Endodermal cell (in vitro differentiated cells): ENCODE results near the gene PLCB4. TPM values are rescaled to one million over a fixed set of nuclear protein-coding genes. Genes with fewer than 3 reads are reported as not detected.
A peak's percentile ranks its signal among the peaks of the same experiment; 100 is the strongest.

Source experiments
- DNase-seq: peaks from one replicate; pipeline ENCODE4 v3.0.0-alpha.2; 2017
- H3K27ac ChIP-seq: 2 replicates; pipeline ENCODE4 v1.5.1; 2013; ENCODE audit warnings: mild to moderate bottlenecking, low read depth, low read length, moderate library complexity
- H3K27me3 ChIP-seq: 2 replicates; pipeline ENCODE4 v1.6.1; 2013; ENCODE audit warnings: mild to moderate bottlenecking, low read length, moderate library complexity; ENCODE audit not compliant: insufficient read depth, control insufficient read depth, poor library complexity, severe bottlenecking
- H3K36me3 ChIP-seq: 2 replicates; pipeline ENCODE4 v1.7.0; 2013; ENCODE audit warnings: mild to moderate bottlenecking, low read length, moderate library complexity; ENCODE audit not compliant: control insufficient read depth, insufficient read depth
- H3K4me1 ChIP-seq: one replicate; pipeline ENCODE4 v1.7.0; 2013; ENCODE audit warnings: low read length; ENCODE audit not compliant: control insufficient read depth, insufficient read depth
- H3K4me3 ChIP-seq: 2 replicates; pipeline ENCODE4 v1.5.1; 2013; ENCODE audit warnings: mild to moderate bottlenecking, low read length, moderate library complexity
- H3K9ac ChIP-seq: 2 replicates; pipeline ENCODE4 v1.6.1; 2013; ENCODE audit warnings: mild to moderate bottlenecking, low read length, moderate library complexity; ENCODE audit not compliant: poor library complexity, severe bottlenecking; ENCODE audit errors: extremely low read depth
- H3K9me3 ChIP-seq: 2 replicates; pipeline ENCODE4 v1.6.1; 2013; ENCODE audit warnings: mild to moderate bottlenecking, low read length, moderate library complexity; ENCODE audit not compliant: control insufficient read depth
- H3K27ac Mint-ChIP-seq: 2 replicates; pipeline ENCODE4 v1.8.0; 2020; ENCODE audit warnings: mixed read lengths
- H3K27me3 Mint-ChIP-seq: 2 replicates; pipeline ENCODE4 v1.8.0; 2021; ENCODE audit warnings: mild to moderate bottlenecking, mixed read lengths; ENCODE audit not compliant: insufficient read depth
- H3K36me3 Mint-ChIP-seq: 2 replicates; pipeline ENCODE4 v1.8.0; 2020; ENCODE audit warnings: low read depth, mixed read lengths
- H3K4me1 Mint-ChIP-seq: 2 replicates; pipeline ENCODE4 v1.8.0; 2020; ENCODE audit warnings: mixed read lengths
- H3K4me3 Mint-ChIP-seq: 2 replicates; pipeline ENCODE4 v1.8.0; 2020; ENCODE audit warnings: mild to moderate bottlenecking, moderate library complexity, mixed read lengths
- H3K9me3 Mint-ChIP-seq: 2 replicates; pipeline ENCODE4 v1.8.0; 2020; ENCODE audit warnings: mild to moderate bottlenecking, mixed read lengths
- CTCF ChIP-seq: fragments of 200-600 bp; sonication (generic); conservative IDR thresholded peaks from 2 replicates; pipeline ENCODE4 v1.5.0; 2021; ENCODE audit warnings: antibody characterized with exemption, mild to moderate bottlenecking
- WGBS, 2 experiments: methylation state at CpG; one replicate each; pipeline versions ENCODE4 v1.1.5 to v1.1.7; 2013; ENCODE audit warnings: missing lambda C conversion rate in 2 of 2, mixed read lengths in 1 of 2; ENCODE audit not compliant: insufficient coverage in 1 of 2, insufficient read length in 1 of 2; 5-methylcytosine and 5-hydroxymethylcytosine counted together
- total RNA-seq, 2 donors: library from RNA; stranded (reverse); fragmentation: NEBNext Ultra II Directional in 1 of 2; extraction: Animal tissue kit (Norgen Biotek cat#: 25700) in 1 of 2; gene quantifications; 2 replicates in 1 of 2; 3 replicates in 1 of 2; pipeline ENCODE4 v1.2.1, GENCODE V29; 2021

The PLCB4 gene
- total RNA-seq, 2 donors from 2014 or later, result 14.4 to 14.6 TPM

- Histone ChIP-seq H3K4me3 (no peak overlapping the region), H3K27me3 (no peaks in the 10 kb centered on the region), H3K9me3 (no peaks in the 10 kb centered on the region), H3K36me3 (no peaks in the 10 kb centered on the region), H3K27ac (no peak overlapping the region), H3K4me1 (no peaks in the 10 kb centered on the region), H3K9ac (no peak overlapping the region)
- TF ChIP-seq CTCF, result peak; percentile 18
- Mint-ChIP-seq H3K27me3 (no peaks in the 10 kb centered on the region), H3K4me3 (no peak overlapping the region), H3K36me3 (no peaks in the 10 kb centered on the region), H3K4me1 (no peaks in the 10 kb centered on the region), H3K9me3 (no peaks in the 10 kb centered on the region), H3K27ac (no peak overlapping the region)
- WGBS, 2 experiments, result 92% methylated on average over 1 of the region's 2 CpGs; no CpG with 5 or more reads in 1 of the 2 experiments
- no peak for DNase-seq
Measured at GRCh38 chr20:9099372-9099771, 30.5 kb downstream of the PLCB4 start.

- H3K36me3 ChIP-seq, result no peaks in the 10 kb centered on the region
- Mint-ChIP-seq H3K4me1 (no peaks in the 10 kb centered on the region), H3K27me3 (no peaks in the 10 kb centered on the region), H3K27ac (no peak overlapping the region), H3K9me3 (no peaks in the 10 kb centered on the region), H3K36me3 (no peaks in the 10 kb centered on the region), H3K4me3 (no peak overlapping the region)
- no peak overlapping the region for H3K9ac ChIP-seq
- no peaks in the 10 kb centered on the region for H3K9me3 ChIP-seq
- no peaks in the 10 kb centered on the region for H3K4me1 ChIP-seq
- H3K4me3 ChIP-seq, result no peak overlapping the region
- DNase-seq, result no peak
- H3K27me3 ChIP-seq, result no peaks in the 10 kb centered on the region
- H3K27ac ChIP-seq, result no peak overlapping the region
- no peak for TF ChIP-seq CTCF
- 93 to 98% methylated on average over 6 to 9 of the region's 9 CpGs for WGBS, 2 experiments
Measured at GRCh38 chr20:9100691-9101090, 31.8 kb downstream of the PLCB4 start.

GRCh38 chr20:9102456-9102855 lies 33.6 kb downstream of the PLCB4 start:
- Mint-ChIP-seq H3K4me3 (no peak overlapping the region), H3K27ac (no peak overlapping the region), H3K4me1 (no peaks in the 10 kb centered on the region), H3K36me3 (no peaks in the 10 kb centered on the region), H3K9me3 (no peaks in the 10 kb centered on the region), H3K27me3 (no peaks in the 10 kb centered on the region)
- no peak for DNase-seq
- Histone ChIP-seq H3K4me1 (no peaks in the 10 kb centered on the region), H3K27me3 (no peaks in the 10 kb centered on the region), H3K36me3 (no peaks in the 10 kb centered on the region), H3K9me3 (no peaks in the 10 kb centered on the region), H3K4me3 (no peak overlapping the region), H3K27ac (no peak overlapping the region), H3K9ac (no peak overlapping the region)
- TF ChIP-seq CTCF, result no peak
